Measurements from ENCODE around the gene MED9.

MED9 gene

GRCh38 chr17:17519886-17520285, 43.1 kb downstream of the MED9 start:
- H3F3A ChIP-seq (ENCODE audit: low read depth): no peaks in the 10 kb centered on the region
- no peaks in the 10 kb centered on the region for H3K79me2 ChIP-seq (ENCODE audit: insufficient read depth, low read length)
- no peaks in the 10 kb centered on the region for H4K20me1 ChIP-seq (ENCODE audit: insufficient read depth, low read length, poor library complexity, severe bottlenecking)
- no peaks in the 10 kb centered on the region for H3K4me1 ChIP-seq (ENCODE audit: insufficient read depth, low read length, poor library complexity, severe bottlenecking)
- no peaks in the 10 kb centered on the region for H3K36me3 ChIP-seq (ENCODE audit: insufficient read depth, low read length)
- TF ChIP-seq EZH2phosphoT487 (IDR thresholded peaks at IDR 0.05; ENCODE audit: borderline replicate concordance) (no peak), CTCF (conservative IDR thresholded peaks at IDR 0.05; ENCODE audit: low read length) (no peak)
- no peak overlapping the region for H3K9ac ChIP-seq (ENCODE audit: low read depth, low read length, poor library complexity, severe bottlenecking)
- no peaks in the 10 kb centered on the region for H3K9me2 ChIP-seq (replicated peaks; ENCODE audit: low read depth, low read length)
- H3K4me2 ChIP-seq (ENCODE audit: low read depth, low read length, poor library complexity, severe bottlenecking): no peak overlapping the region
- no peaks in the 10 kb centered on the region for H3K9me3 ChIP-seq (ENCODE audit: insufficient read depth, low read depth, low read length)
- no peaks in the 10 kb centered on the region for H3K27me3 ChIP-seq (ENCODE audit: insufficient read depth, low read length, poor library complexity, severe bottlenecking)
- H2AFZ ChIP-seq (ENCODE audit: low read length): no peak overlapping the region
- no peak overlapping the region for H3K4me3 ChIP-seq (ENCODE audit: low read length, poor library complexity, severe bottlenecking)

- TF ChIP-seq EZH2phosphoT487 (IDR thresholded peaks at IDR 0.05; ENCODE audit: borderline replicate concordance): no peak
- Histone ChIP-seq H4K20me1 (ENCODE audit: insufficient read depth, low read length, poor library complexity, severe bottlenecking) (no peaks in the 10 kb centered on the region), H3K79me2 (ENCODE audit: insufficient read depth, low read length) (no peaks in the 10 kb centered on the region), H3K36me3 (ENCODE audit: insufficient read depth, low read length) (no peaks in the 10 kb centered on the region), H3K9me2 (replicated peaks; ENCODE audit: low read depth, low read length) (no peaks in the 10 kb centered on the region), H3K9ac (ENCODE audit: low read depth, low read length, poor library complexity, severe bottlenecking) (no peak overlapping the region), H3K4me1 (ENCODE audit: insufficient read depth, low read length, poor library complexity, severe bottlenecking) (no peaks in the 10 kb centered on the region), H2AFZ (ENCODE audit: low read length) (no peak overlapping the region), H3F3A (ENCODE audit: low read depth) (no peaks in the 10 kb centered on the region), H3K27me3 (ENCODE audit: insufficient read depth, low read length, poor library complexity, severe bottlenecking) (no peaks in the 10 kb centered on the region), H3K4me2 (ENCODE audit: low read depth, low read length, poor library complexity, severe bottlenecking) (no peak overlapping the region), H3K9me3 (ENCODE audit: insufficient read depth, low read depth, low read length) (no peaks in the 10 kb centered on the region), H3K4me3 (ENCODE audit: low read length, poor library complexity, severe bottlenecking) (no peak overlapping the region)
Measured at GRCh38 chr17:17520599-17521232, 43.9 kb downstream of the MED9 start.

- Histone ChIP-seq H3K9me3 (ENCODE audit: insufficient read depth, low read depth, low read length) (no peaks in the 10 kb centered on the region), H3F3A (ENCODE audit: low read depth) (no peaks in the 10 kb centered on the region), H3K9ac (ENCODE audit: low read depth, low read length, poor library complexity, severe bottlenecking) (no peak overlapping the region), H3K4me3 (ENCODE audit: low read length, poor library complexity, severe bottlenecking) (no peak overlapping the region), H2AFZ (ENCODE audit: low read length) (no peak overlapping the region), H3K79me2 (ENCODE audit: insufficient read depth, low read length) (no peaks in the 10 kb centered on the region), H3K4me1 (ENCODE audit: insufficient read depth, low read length, poor library complexity, severe bottlenecking) (no peaks in the 10 kb centered on the region), H3K4me2 (ENCODE audit: low read depth, low read length, poor library complexity, severe bottlenecking) (no peak overlapping the region), H3K9me2 (replicated peaks; ENCODE audit: low read depth, low read length) (no peaks in the 10 kb centered on the region), H4K20me1 (ENCODE audit: insufficient read depth, low read length, poor library complexity, severe bottlenecking) (no peaks in the 10 kb centered on the region), H3K36me3 (ENCODE audit: insufficient read depth, low read length) (no peaks in the 10 kb centered on the region), H3K27me3 (ENCODE audit: insufficient read depth, low read length, poor library complexity, severe bottlenecking) (no peaks in the 10 kb centered on the region)
- TF ChIP-seq CTCF (conservative IDR thresholded peaks at IDR 0.05; ENCODE audit: low read length) (no peak), EZH2phosphoT487 (IDR thresholded peaks at IDR 0.05; ENCODE audit: borderline replicate concordance) (no peak)
Measured at GRCh38 chr17:17523001-17523730, 46.4 kb downstream of the MED9 start.
